ENCODE measurements around the gene TTC17. TPM values are rescaled to one million over a fixed set of nuclear protein-coding genes. Genes with fewer than 3 reads are reported as not detected.

The TTC17 gene
- total RNA-seq, 1 donor from 2014 or later: 108 TPM

GRCh38 chr11:43376065-43376464, 17.3 kb downstream of the TTC17 start:
- no peak overlapping the region for H3K4me3 Mint-ChIP-seq (ENCODE audit: low read depth)
- TF ChIP-seq CTCF (IDR thresholded peaks at IDR 0.05; ENCODE audit: unreplicated experiment): no peak
- no peaks in the 10 kb centered on the region for H3K4me1 Mint-ChIP-seq (ENCODE audit: low read depth)
- H3K27ac Mint-ChIP-seq: no peak overlapping the region
- no peaks in the 10 kb centered on the region for H3K36me3 Mint-ChIP-seq (ENCODE audit: insufficient read depth)
- no peaks in the 10 kb centered on the region for H3K9me3 Mint-ChIP-seq (ENCODE audit: low read depth)
- no peak for DNase-seq (ENCODE audit: low spot score, unreplicated experiment)
- no peaks in the 10 kb centered on the region for H3K27me3 Mint-ChIP-seq

- Mint-ChIP-seq H3K27ac (no peak overlapping the region), H3K36me3 (ENCODE audit: insufficient read depth) (peaks cover under 1% of the 10 kb centered on the region), H3K4me1 (ENCODE audit: low read depth) (no peaks in the 10 kb centered on the region), H3K27me3 (no peaks in the 10 kb centered on the region), H3K4me3 (ENCODE audit: low read depth) (no peak overlapping the region), H3K9me3 (ENCODE audit: low read depth) (no peaks in the 10 kb centered on the region)
- no peak for TF ChIP-seq CTCF (IDR thresholded peaks at IDR 0.05; ENCODE audit: unreplicated experiment)
- no peak for DNase-seq (ENCODE audit: low spot score, unreplicated experiment)
Measured at GRCh38 chr11:43376594-43376993, 17.9 kb downstream of the TTC17 start.

GRCh38 chr11:43377389-43377788, 18.7 kb downstream of the TTC17 start:
- H3K4me3 Mint-ChIP-seq (ENCODE audit: low read depth): no peak overlapping the region
- no peak for TF ChIP-seq CTCF (IDR thresholded peaks at IDR 0.05; ENCODE audit: unreplicated experiment)
- no peaks in the 10 kb centered on the region for H3K27me3 Mint-ChIP-seq
- peaks cover 4% of the 10 kb centered on the region for H3K36me3 Mint-ChIP-seq (ENCODE audit: insufficient read depth)
- DNase-seq (ENCODE audit: low spot score, unreplicated experiment): no peak
- no peaks in the 10 kb centered on the region for H3K4me1 Mint-ChIP-seq (ENCODE audit: low read depth)
- H3K9me3 Mint-ChIP-seq (ENCODE audit: low read depth): no peaks in the 10 kb centered on the region
- no peak overlapping the region for H3K27ac Mint-ChIP-seq

GRCh38 chr11:43378897-43379296, 20.2 kb downstream of the TTC17 start:
- no peak for DNase-seq (ENCODE audit: low spot score, unreplicated experiment)
- H3K9me3 Mint-ChIP-seq (ENCODE audit: low read depth): no peaks in the 10 kb centered on the region
- no peak for TF ChIP-seq CTCF (IDR thresholded peaks at IDR 0.05; ENCODE audit: unreplicated experiment)
- peaks cover 4% of the 10 kb centered on the region for H3K36me3 Mint-ChIP-seq (ENCODE audit: insufficient read depth)
- no peaks in the 10 kb centered on the region for H3K27me3 Mint-ChIP-seq
- no peaks in the 10 kb centered on the region for H3K4me1 Mint-ChIP-seq (ENCODE audit: low read depth)
- no peak overlapping the region for H3K27ac Mint-ChIP-seq
- no peak overlapping the region for H3K4me3 Mint-ChIP-seq (ENCODE audit: low read depth)

GRCh38 chr11:43381802-43382201, 23.1 kb downstream of the TTC17 start:
- Mint-ChIP-seq H3K27me3 (no peaks in the 10 kb centered on the region), H3K36me3 (ENCODE audit: insufficient read depth) (peaks cover 8% of the 10 kb centered on the region), H3K9me3 (ENCODE audit: low read depth) (no peaks in the 10 kb centered on the region), H3K4me3 (ENCODE audit: low read depth) (no peak overlapping the region), H3K4me1 (ENCODE audit: low read depth) (no peaks in the 10 kb centered on the region), H3K27ac (no peak overlapping the region)
- TF ChIP-seq CTCF (IDR thresholded peaks at IDR 0.05; ENCODE audit: unreplicated experiment): no peak
- DNase-seq (ENCODE audit: low spot score, unreplicated experiment): no peak

Data from progenitor cell of endocrine pancreas (in vitro differentiated cells).